ENCODE results near the gene GRPEL2. TPM values are rescaled to one million over a fixed set of nuclear protein-coding genes. Genes with fewer than 3 reads are reported as not detected.

GRPEL2 gene
- total RNA-seq, 2 donors from 2014 or later, result 14.5 to 16.4 TPM

- Histone ChIP-seq H3K9ac (ENCODE audit: low read depth in 2 of 2, low read length in 2 of 2) (peak overlapping the region in 1 of 2 donors; percentile 62), H3K27ac (peak overlapping the region; percentile 56), H3K36me3 (no peaks in the 10 kb centered on the region), H3K4me3 (no peak overlapping the region), H3K27me3 (no peaks in the 10 kb centered on the region), H3K4me1 (peaks cover 10% of the 10 kb centered on the region), H3K9me3 (no peaks in the 10 kb centered on the region)
- no peak for TF ChIP-seq CTCF (IDR thresholded peaks at IDR 0.05)
- intact Hi-C loops (cut with DNase I), result no loop called here
- DNase-seq, result peak; percentile 96
Observed at GRCh38 chr5:149320791-149321330, 24.4 kb upstream of the GRPEL2 start.

- Histone ChIP-seq H3K9ac (ENCODE audit: low read depth in 2 of 2, low read length in 2 of 2) (peak overlapping the region in 1 of 2 donors; percentile 23), H3K4me1 (peaks cover 10% of the 10 kb centered on the region), H3K36me3 (no peaks in the 10 kb centered on the region), H3K4me3 (no peak overlapping the region), H3K9me3 (no peaks in the 10 kb centered on the region), H3K27me3 (no peaks in the 10 kb centered on the region), H3K27ac (no peak overlapping the region)
- intact Hi-C loops (cut with DNase I), result no loop called here
- no peak for TF ChIP-seq CTCF (IDR thresholded peaks at IDR 0.05)
- peak; percentile 80 for DNase-seq
Observed at GRCh38 chr5:149322518-149322917, 22.8 kb upstream of the GRPEL2 start.

- H3K4me1 ChIP-seq, result peaks cover 10% of the 10 kb centered on the region
- intact Hi-C loops (cut with DNase I), result no loop called here
- H3K27me3 ChIP-seq, result no peaks in the 10 kb centered on the region
- no peaks in the 10 kb centered on the region for H3K36me3 ChIP-seq
- H3K27ac ChIP-seq, result no peak overlapping the region
- TF ChIP-seq CTCF (IDR thresholded peaks at IDR 0.05), result no peak
- no peaks in the 10 kb centered on the region for H3K9me3 ChIP-seq
- DNase-seq, result no peak
- H3K4me3 ChIP-seq, result no peak overlapping the region
- no peak overlapping the region for H3K9ac ChIP-seq (ENCODE audit: low read depth in 2 of 2, low read length in 2 of 2)
Observed at GRCh38 chr5:149323210-149323609, 22.1 kb upstream of the GRPEL2 start.

GRCh38 chr5:149323621-149324205, 21.6 kb upstream of the GRPEL2 start:
- Histone ChIP-seq H3K4me3 (no peak overlapping the region), H3K9me3 (no peaks in the 10 kb centered on the region), H3K9ac (ENCODE audit: low read depth in 2 of 2, low read length in 2 of 2) (no peak overlapping the region), H3K36me3 (no peaks in the 10 kb centered on the region), H3K4me1 (peaks cover 10% of the 10 kb centered on the region), H3K27ac (no peak overlapping the region), H3K27me3 (no peaks in the 10 kb centered on the region)
- TF ChIP-seq CTCF (IDR thresholded peaks at IDR 0.05), result no peak
- no peak for DNase-seq
- intact Hi-C loops (cut with DNase I), result no loop called here

GRCh38 chr5:149324641-149325040, 20.7 kb upstream of the GRPEL2 start:
- TF ChIP-seq CTCF (IDR thresholded peaks at IDR 0.05), result no peak
- H3K4me1 ChIP-seq, result peaks cover 10% of the 10 kb centered on the region

More at GRCh38 chr5:149324641-149325040, 20.7 kb upstream of the GRPEL2 start:
- Histone ChIP-seq H3K27ac (no peak overlapping the region), H3K9ac (ENCODE audit: low read depth in 2 of 2, low read length in 2 of 2) (no peak overlapping the region), H3K27me3 (no peaks in the 10 kb centered on the region), H3K36me3 (no peaks in the 10 kb centered on the region), H3K4me3 (no peak overlapping the region), H3K9me3 (no peaks in the 10 kb centered on the region)
- no peak for DNase-seq
- intact Hi-C loops (cut with DNase I), result no loop called here

All from colonic mucosa (tissue), 4 donors.